ENCODE data around the gene PLEKHA3.
"Not testable (repeated sequence)": the region's sequence is repeated elsewhere in the genome, so short reads cannot be mapped to it uniquely, and the experiment has no call there.

The PLEKHA3 gene

GRCh38 chr2:178480227-178481181 is at the start of gene PLEKHA3:
TSS of gene PLEKHA3 (plus strand) at chr2:178480457. CDS start at chr2:178480870, 413 bp downstream.
- peak; percentile 53 to 56 for DNase-seq (ENCODE audit: low read depth in 2 of 2)

- no peak for DNase-seq (ENCODE audit: low read depth in 2 of 2)
These were observed 43.6 kb upstream of the PLEKHA3 start for GRCh38 chr2:178436662-178437061.

- DNase-seq (ENCODE audit: low read depth in 2 of 2), result no peak
These were observed 38.8 kb upstream of the PLEKHA3 start for GRCh38 chr2:178441426-178441825.

GRCh38 chr2:178448968-178449661 is 31.1 kb upstream of the PLEKHA3 start:
- DNase-seq (ENCODE audit: low read depth in 2 of 2), result no peak

- DNase-seq (ENCODE audit: low read depth in 2 of 2), result peak in 1 of 2 donors; percentile 1
These were observed 30.3 kb upstream of the PLEKHA3 start for GRCh38 chr2:178449700-178450523.

GRCh38 chr2:178450524-178450773 is 29.8 kb upstream of the PLEKHA3 start:
- DNase-seq (ENCODE audit: low read depth in 2 of 2), result no peak

GRCh38 chr2:178450774-178451525 is 29.3 kb upstream of the PLEKHA3 start, which contains the start of the genes PJVK and PRKRA:
TSS of gene PJVK (plus strand) at chr2:178451378. CDS start at chr2:178453410, 2,032 bp downstream.
TSS of gene PRKRA (minus strand) at chr2:178451175. CDS start at chr2:178451030, 145 bp downstream.
- DNase-seq (ENCODE audit: low read depth in 2 of 2), result peak; percentile 91 to 92

GRCh38 chr2:178452334-178452733 is 27.9 kb upstream of the PLEKHA3 start:
- DNase-seq (ENCODE audit: low read depth in 2 of 2), result no peak

GRCh38 chr2:178452870-178453269 is 27.4 kb upstream of the PLEKHA3 start:
- DNase-seq (ENCODE audit: low read depth in 2 of 2), result no peak

- DNase-seq (ENCODE audit: low read depth in 2 of 2), result no peak
These were observed 24.3 kb upstream of the PLEKHA3 start for GRCh38 chr2:178455947-178456346.

GRCh38 chr2:178457390-178457886 is 22.8 kb upstream of the PLEKHA3 start:
- no peak for DNase-seq (ENCODE audit: low read depth in 2 of 2)

- no peak for DNase-seq (ENCODE audit: low read depth in 2 of 2)
These were observed 10.9 kb upstream of the PLEKHA3 start for GRCh38 chr2:178469219-178469849.

GRCh38 chr2:178471313-178471712 is 8.9 kb upstream of the PLEKHA3 start:
- not testable (repeated sequence) for DNase-seq (ENCODE audit: low read depth in 2 of 2)

- DNase-seq (ENCODE audit: low read depth in 2 of 2), result no peak
These were observed 6.9 kb upstream of the PLEKHA3 start for GRCh38 chr2:178473373-178473772.

GRCh38 chr2:178473931-178474330 is 6.3 kb upstream of the PLEKHA3 start:
- no peak for DNase-seq (ENCODE audit: low read depth in 2 of 2)

GRCh38 chr2:178474560-178474959 is 5.7 kb upstream of the PLEKHA3 start:
- no peak for DNase-seq (ENCODE audit: low read depth in 2 of 2)

- no peak for DNase-seq (ENCODE audit: low read depth in 2 of 2)
These were observed 3.8 kb upstream of the PLEKHA3 start for GRCh38 chr2:178476477-178476876.

- no peak for DNase-seq (ENCODE audit: low read depth in 2 of 2)
These were observed 2.7 kb upstream of the PLEKHA3 start for GRCh38 chr2:178477443-178478129.

GRCh38 chr2:178478130-178478438 is 2.2 kb upstream of the PLEKHA3 start:
- DNase-seq (ENCODE audit: low read depth in 2 of 2), result no peak

Measured in activated CD8-positive, alpha-beta memory T cell treated with anti-CD3 and anti-CD28 coated beads for 4 hours (primary cell).